GM23338 (cell line): Measurements from ENCODE around the gene KIAA0040. TPM values are rescaled to one million over a fixed set of nuclear protein-coding genes. Genes with fewer than 3 reads are reported as not detected.

Experiments
- ATAC-seq: fragments of 200-7000 bp; cut with Tn5 transposase; 3 replicates; pipeline ENCODE4 v1.9.1; 2020
- DNase-seq: peaks from one replicate; pipeline ENCODE4 v3.0.0-alpha.2; 2015; ENCODE audit warnings: low spot score
- H2AFZ ChIP-seq: fragments of 200-600 bp; sonication (generic); 2 replicates; pipeline ENCODE4 v1.8.0; 2016; ENCODE audit warnings: antibody characterized with exemption, mild to moderate bottlenecking, moderate library complexity
- H3F3A ChIP-seq: fragments of 200-600 bp; sonication (generic); replicated peaks from 2 replicates; pipeline ENCODE4 v1.8.0; 2017; ENCODE audit warnings: antibody characterized with exemption, mixed run types, low read depth
- H3K27ac ChIP-seq: fragments of 200-600 bp; sonication (generic); 2 replicates; pipeline ENCODE4 v1.6.1; 2016; ENCODE audit warnings: low read depth
- H3K27me3 ChIP-seq: fragments of 200-600 bp; sonication (generic); 2 replicates; pipeline ENCODE4 v1.8.0; 2016; ENCODE audit warnings: mild to moderate bottlenecking, mixed run types, moderate library complexity; ENCODE audit not compliant: insufficient read depth
- H3K36me3 ChIP-seq: fragments of 200-600 bp; sonication (generic); 2 replicates; pipeline ENCODE4 v1.8.0; 2016; ENCODE audit warnings: mild to moderate bottlenecking; ENCODE audit not compliant: insufficient read depth
- H3K4me1 ChIP-seq: fragments of 200-600 bp; sonication (generic); 2 replicates; pipeline ENCODE4 v1.8.0; 2016; ENCODE audit warnings: mild to moderate bottlenecking, moderate library complexity; ENCODE audit not compliant: insufficient read depth
- H3K4me2 ChIP-seq: fragments of 200-600 bp; sonication (generic); 2 replicates; pipeline ENCODE4 v1.7.1; 2017; ENCODE audit warnings: mixed run types
- H3K4me3 ChIP-seq: fragments of 200-600 bp; sonication (generic); 2 replicates; pipeline ENCODE4 v1.6.1; 2016; ENCODE audit warnings: mixed run types
- H3K79me2 ChIP-seq: fragments of 200-600 bp; sonication (generic); replicated peaks from 2 replicates; pipeline ENCODE4 v1.8.0; 2017; ENCODE audit warnings: mild to moderate bottlenecking; ENCODE audit not compliant: insufficient read depth
- H3K9me2 ChIP-seq: fragments of 200-600 bp; sonication (generic); 2 replicates; pipeline ENCODE4 v1.8.0; 2017; ENCODE audit not compliant: insufficient read depth
- H4K20me1 ChIP-seq: fragments of 200-600 bp; sonication (generic); replicated peaks from 2 replicates; pipeline ENCODE4 v1.8.0; 2017; ENCODE audit warnings: mild to moderate bottlenecking; ENCODE audit not compliant: insufficient read depth
- H3K27ac Mint-ChIP-seq: 2 replicates; pipeline ENCODE4 v1.8.0; 2020; ENCODE audit warnings: inconsistent platforms, mild to moderate bottlenecking, moderate library complexity, mixed read lengths
- H3K27me3 Mint-ChIP-seq: 3 replicates; pipeline ENCODE4 v1.8.0; 2022; ENCODE audit warnings: low read depth, mild to moderate bottlenecking, moderate library complexity, mixed read lengths, inconsistent platforms; ENCODE audit not compliant: insufficient read depth, poor library complexity
- H3K36me3 Mint-ChIP-seq: 3 replicates; pipeline ENCODE4 v1.8.0; 2021; ENCODE audit warnings: low read depth, mild to moderate bottlenecking, inconsistent platforms, moderate library complexity, mixed read lengths
- H3K4me1 Mint-ChIP-seq: 3 replicates; pipeline ENCODE4 v1.8.0; 2020; ENCODE audit warnings: mild to moderate bottlenecking, inconsistent platforms, mixed read lengths
- H3K4me3 Mint-ChIP-seq: 3 replicates; pipeline ENCODE4 v1.8.0; 2021; ENCODE audit warnings: moderate library complexity, mild to moderate bottlenecking, inconsistent platforms, mixed read lengths
- H3K9me3 Mint-ChIP-seq: 3 replicates; pipeline ENCODE4 v1.8.0; 2020; ENCODE audit warnings: moderate library complexity, mild to moderate bottlenecking, inconsistent platforms, mixed read lengths
- NANOG ChIP-seq: IDR thresholded peaks from 2 replicates; pipeline ENCODE4 v1.6.1; 2016; ENCODE audit warnings: antibody characterized with exemption, borderline replicate concordance
- STAT1 ChIP-seq: IDR thresholded peaks from one replicate; pipeline ENCODE4 v1.6.1; 2016; ENCODE audit warnings: antibody characterized with exemption; ENCODE audit not compliant: unreplicated experiment
- ZNF114 ChIP-seq: fragments of 250-450 bp; sonication (Bioruptor Pico); IDR thresholded peaks from 2 replicates; pipeline ENCODE4 v1.5.0; 2020; ENCODE audit warnings: mild to moderate bottlenecking, moderate library complexity
- polyA plus RNA-seq: library from polyadenylated mRNA; unstranded; fragments of >200 nt; fragmentation: Nextera tagmentation; extraction: Ambion mirVana; gene quantifications from 2 replicates; pipeline ENCODE4 v1.2.1, GENCODE V29; 2016
- total RNA-seq: library from RNA; depleted of rRNA; stranded (reverse); fragments of >200 nt; shearing (Covaris generic); gene quantifications from 2 replicates; pipeline ENCODE4 v1.2.3, GENCODE V29; 2014
- TF ChIP-seq, protein P1 (sequence below): IDR thresholded peaks from one replicate; pipeline ENCODE4 v1.6.1; 2018; ENCODE audit warnings: antibody characterized with exemption; ENCODE audit not compliant: unreplicated experiment
- TF ChIP-seq, protein P2 (sequence below), 2 experiments: fragments of 200-600 bp in 1 of 2; sonication (generic) in 1 of 2; conservative IDR thresholded peaks; 2 replicates each; pipeline versions ENCODE4 v1.5.1 to v1.6.1; 2016 to 2017; ENCODE audit warnings: antibody characterized with exemption in 2 of 2, low read depth in 2 of 2, mild to moderate bottlenecking in 2 of 2, moderate library complexity in 1 of 2
- TF ChIP-seq, protein P3 (sequence below): fragments of 250-450 bp; sonication (Bioruptor Pico); IDR thresholded peaks from 2 replicates; pipeline ENCODE4 v1.5.0; 2020; ENCODE audit warnings: mild to moderate bottlenecking, moderate library complexity

Gene KIAA0040
- total and polyA plus RNA-seq, 2 experiments from 2014 or later = 7.0 to 11.9 TPM

DNA sequence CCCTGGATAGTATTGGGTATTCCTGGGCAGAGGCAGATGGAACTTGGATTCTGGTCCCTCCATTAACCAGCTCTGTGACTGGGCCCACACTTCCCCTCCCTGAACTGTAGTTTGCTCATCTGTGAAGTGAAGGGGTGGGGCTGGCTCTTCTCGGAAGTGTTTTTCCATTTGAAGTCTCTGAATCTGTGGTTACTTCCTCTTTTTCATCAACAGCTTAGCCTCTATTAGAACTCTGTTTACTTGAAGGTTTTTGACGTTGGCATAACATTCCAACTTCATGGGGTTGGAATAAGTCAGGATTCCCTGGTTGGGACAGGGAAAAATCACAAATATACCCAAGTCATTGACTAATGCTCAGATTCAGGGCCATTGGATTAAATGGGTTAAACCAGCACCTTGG lies 3.6 kb downstream of the KIAA0040 start:
- Histone ChIP-seq H3K27ac (no peak overlapping the region), H4K20me1 (no peaks in the 10 kb centered on the region), H2AFZ (no peak overlapping the region), H3K27me3 (peaks cover 15% of the 10 kb centered on the region), H3K4me1 (peaks cover 11% of the 10 kb centered on the region), H3F3A (peaks cover 7% of the 10 kb centered on the region; the same call in 1 of the 2 replicates), H3K4me2 (no peak overlapping the region), H3K4me3 (no peak overlapping the region), H3K9me2 (no peaks in the 10 kb centered on the region), H3K79me2 (no peaks in the 10 kb centered on the region), H3K36me3 (no peaks in the 10 kb centered on the region)
- ATAC-seq = no peak
- Mint-ChIP-seq H3K4me3 (no peak overlapping the region), H3K36me3 (no peaks in the 10 kb centered on the region), H3K9me3 (no peaks in the 10 kb centered on the region), H3K27me3 (peaks cover 15% of the 10 kb centered on the region), H3K4me1 (peaks cover under 1% of the 10 kb centered on the region; the same call in 2 of the 3 replicates), H3K27ac (no peak overlapping the region)
- no peak for TF ChIP-seq ZNF114 (CRISPR knock-in tag)
- no peak for TF ChIP-seq NANOG
- TF ChIP-seq STAT1 = no peak
- TF ChIP-seq, protein P1, sequence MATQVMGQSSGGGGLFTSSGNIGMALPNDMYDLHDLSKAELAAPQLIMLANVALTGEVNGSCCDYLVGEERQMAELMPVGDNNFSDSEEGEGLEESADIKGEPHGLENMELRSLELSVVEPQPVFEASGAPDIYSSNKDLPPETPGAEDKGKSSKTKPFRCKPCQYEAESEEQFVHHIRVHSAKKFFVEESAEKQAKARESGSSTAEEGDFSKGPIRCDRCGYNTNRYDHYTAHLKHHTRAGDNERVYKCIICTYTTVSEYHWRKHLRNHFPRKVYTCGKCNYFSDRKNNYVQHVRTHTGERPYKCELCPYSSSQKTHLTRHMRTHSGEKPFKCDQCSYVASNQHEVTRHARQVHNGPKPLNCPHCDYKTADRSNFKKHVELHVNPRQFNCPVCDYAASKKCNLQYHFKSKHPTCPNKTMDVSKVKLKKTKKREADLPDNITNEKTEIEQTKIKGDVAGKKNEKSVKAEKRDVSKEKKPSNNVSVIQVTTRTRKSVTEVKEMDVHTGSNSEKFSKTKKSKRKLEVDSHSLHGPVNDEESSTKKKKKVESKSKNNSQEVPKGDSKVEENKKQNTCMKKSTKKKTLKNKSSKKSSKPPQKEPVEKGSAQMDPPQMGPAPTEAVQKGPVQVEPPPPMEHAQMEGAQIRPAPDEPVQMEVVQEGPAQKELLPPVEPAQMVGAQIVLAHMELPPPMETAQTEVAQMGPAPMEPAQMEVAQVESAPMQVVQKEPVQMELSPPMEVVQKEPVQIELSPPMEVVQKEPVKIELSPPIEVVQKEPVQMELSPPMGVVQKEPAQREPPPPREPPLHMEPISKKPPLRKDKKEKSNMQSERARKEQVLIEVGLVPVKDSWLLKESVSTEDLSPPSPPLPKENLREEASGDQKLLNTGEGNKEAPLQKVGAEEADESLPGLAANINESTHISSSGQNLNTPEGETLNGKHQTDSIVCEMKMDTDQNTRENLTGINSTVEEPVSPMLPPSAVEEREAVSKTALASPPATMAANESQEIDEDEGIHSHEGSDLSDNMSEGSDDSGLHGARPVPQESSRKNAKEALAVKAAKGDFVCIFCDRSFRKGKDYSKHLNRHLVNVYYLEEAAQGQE = no peak
- TF ChIP-seq, protein P2, sequence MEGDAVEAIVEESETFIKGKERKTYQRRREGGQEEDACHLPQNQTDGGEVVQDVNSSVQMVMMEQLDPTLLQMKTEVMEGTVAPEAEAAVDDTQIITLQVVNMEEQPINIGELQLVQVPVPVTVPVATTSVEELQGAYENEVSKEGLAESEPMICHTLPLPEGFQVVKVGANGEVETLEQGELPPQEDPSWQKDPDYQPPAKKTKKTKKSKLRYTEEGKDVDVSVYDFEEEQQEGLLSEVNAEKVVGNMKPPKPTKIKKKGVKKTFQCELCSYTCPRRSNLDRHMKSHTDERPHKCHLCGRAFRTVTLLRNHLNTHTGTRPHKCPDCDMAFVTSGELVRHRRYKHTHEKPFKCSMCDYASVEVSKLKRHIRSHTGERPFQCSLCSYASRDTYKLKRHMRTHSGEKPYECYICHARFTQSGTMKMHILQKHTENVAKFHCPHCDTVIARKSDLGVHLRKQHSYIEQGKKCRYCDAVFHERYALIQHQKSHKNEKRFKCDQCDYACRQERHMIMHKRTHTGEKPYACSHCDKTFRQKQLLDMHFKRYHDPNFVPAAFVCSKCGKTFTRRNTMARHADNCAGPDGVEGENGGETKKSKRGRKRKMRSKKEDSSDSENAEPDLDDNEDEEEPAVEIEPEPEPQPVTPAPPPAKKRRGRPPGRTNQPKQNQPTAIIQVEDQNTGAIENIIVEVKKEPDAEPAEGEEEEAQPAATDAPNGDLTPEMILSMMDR (conservative IDR thresholded peaks at IDR 0.05; ENCODE audit: low read depth in 2 of 2) = no peak
- TF ChIP-seq, protein P3, sequence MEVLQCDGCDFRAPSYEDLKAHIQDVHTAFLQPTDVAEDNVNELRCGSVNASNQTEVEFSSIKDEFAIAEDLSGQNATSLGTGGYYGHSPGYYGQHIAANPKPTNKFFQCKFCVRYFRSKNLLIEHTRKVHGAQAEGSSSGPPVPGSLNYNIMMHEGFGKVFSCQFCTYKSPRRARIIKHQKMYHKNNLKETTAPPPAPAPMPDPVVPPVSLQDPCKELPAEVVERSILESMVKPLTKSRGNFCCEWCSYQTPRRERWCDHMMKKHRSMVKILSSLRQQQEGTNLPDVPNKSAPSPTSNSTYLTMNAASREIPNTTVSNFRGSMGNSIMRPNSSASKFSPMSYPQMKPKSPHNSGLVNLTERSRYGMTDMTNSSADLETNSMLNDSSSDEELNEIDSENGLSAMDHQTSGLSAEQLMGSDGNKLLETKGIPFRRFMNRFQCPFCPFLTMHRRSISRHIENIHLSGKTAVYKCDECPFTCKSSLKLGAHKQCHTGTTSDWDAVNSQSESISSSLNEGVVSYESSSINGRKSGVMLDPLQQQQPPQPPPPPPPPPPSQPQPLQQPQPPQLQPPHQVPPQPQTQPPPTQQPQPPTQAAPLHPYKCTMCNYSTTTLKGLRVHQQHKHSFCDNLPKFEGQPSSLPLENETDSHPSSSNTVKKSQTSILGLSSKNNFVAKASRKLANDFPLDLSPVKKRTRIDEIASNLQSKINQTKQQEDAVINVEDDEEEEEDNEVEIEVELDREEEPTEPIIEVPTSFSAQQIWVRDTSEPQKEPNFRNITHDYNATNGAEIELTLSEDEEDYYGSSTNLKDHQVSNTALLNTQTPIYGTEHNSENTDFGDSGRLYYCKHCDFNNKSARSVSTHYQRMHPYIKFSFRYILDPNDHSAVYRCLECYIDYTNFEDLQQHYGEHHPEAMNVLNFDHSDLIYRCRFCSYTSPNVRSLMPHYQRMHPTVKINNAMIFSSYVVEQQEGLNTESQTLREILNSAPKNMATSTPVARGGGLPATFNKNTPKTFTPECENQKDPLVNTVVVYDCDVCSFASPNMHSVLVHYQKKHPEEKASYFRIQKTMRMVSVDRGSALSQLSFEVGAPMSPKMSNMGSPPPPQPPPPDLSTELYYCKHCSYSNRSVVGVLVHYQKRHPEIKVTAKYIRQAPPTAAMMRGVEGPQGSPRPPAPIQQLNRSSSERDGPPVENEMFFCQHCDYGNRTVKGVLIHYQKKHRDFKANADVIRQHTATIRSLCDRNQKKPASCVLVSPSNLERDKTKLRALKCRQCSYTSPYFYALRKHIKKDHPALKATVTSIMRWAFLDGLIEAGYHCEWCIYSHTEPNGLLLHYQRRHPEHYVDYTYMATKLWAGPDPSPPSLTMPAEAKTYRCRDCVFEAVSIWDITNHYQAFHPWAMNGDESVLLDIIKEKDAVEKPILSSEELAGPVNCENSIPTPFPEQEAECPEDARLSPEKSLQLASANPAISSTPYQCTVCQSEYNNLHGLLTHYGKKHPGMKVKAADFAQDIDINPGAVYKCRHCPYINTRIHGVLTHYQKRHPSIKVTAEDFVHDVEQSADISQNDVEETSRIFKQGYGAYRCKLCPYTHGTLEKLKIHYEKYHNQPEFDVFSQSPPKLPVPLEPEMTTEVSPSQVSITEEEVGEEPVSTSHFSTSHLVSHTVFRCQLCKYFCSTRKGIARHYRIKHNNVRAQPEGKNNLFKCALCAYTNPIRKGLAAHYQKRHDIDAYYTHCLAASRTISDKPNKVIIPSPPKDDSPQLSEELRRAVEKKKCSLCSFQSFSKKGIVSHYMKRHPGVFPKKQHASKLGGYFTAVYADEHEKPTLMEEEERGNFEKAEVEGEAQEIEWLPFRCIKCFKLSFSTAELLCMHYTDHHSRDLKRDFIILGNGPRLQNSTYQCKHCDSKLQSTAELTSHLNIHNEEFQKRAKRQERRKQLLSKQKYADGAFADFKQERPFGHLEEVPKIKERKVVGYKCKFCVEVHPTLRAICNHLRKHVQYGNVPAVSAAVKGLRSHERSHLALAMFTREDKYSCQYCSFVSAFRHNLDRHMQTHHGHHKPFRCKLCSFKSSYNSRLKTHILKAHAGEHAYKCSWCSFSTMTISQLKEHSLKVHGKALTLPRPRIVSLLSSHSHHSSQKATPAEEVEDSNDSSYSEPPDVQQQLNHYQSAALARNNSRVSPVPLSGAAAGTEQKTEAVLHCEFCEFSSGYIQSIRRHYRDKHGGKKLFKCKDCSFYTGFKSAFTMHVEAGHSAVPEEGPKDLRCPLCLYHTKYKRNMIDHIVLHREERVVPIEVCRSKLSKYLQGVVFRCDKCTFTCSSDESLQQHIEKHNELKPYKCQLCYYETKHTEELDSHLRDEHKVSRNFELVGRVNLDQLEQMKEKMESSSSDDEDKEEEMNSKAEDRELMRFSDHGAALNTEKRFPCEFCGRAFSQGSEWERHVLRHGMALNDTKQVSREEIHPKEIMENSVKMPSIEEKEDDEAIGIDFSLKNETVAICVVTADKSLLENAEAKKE (CRISPR knock-in tag) = no peak
- no peak for DNase-seq
